ENCODE data around the gene ACOT12. TPM values are rescaled to one million over a fixed set of nuclear protein-coding genes. Genes with fewer than 3 reads are reported as not detected.
"Not testable (repeated sequence)": the region's sequence is repeated elsewhere in the genome, so short reads cannot be mapped to it uniquely, and the experiment has no call there.

Gene ACOT12
- total and polyA plus RNA-seq, 4 donors: 0.80 to 3.8 (median 1.6) TPM

DNA sequence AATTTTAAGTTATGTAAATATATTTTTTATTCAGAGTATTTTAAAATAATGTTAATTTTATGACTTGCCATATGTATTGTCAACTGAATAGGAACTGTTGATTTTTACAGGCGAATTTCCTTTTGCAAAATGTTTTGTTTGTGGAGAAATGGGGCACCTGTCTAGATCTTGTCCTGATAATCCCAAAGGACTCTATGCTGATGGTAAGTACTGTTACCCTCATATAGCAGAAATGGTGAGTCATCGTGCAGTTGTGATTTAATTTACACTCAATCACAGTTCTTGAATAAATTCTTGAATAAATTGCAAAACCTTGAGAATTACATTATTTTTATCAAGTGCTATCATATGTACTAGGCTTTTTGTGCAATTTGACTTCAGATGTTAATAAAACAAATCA is 85.1 kb downstream of the ACOT12 start:
- Histone ChIP-seq H3K27me3 (ENCODE audit: control insufficient read depth, insufficient read depth, low read length) (no peaks in the 10 kb centered on the region), H3K4me3 (ENCODE audit: low read depth, low read length) (no peak overlapping the region), H3K4me1 (ENCODE audit: control insufficient read depth, insufficient read depth, low read length) (no peaks in the 10 kb centered on the region), H3K27ac (ENCODE audit: low read depth, low read length) (no peak overlapping the region), H3K36me3 (ENCODE audit: control insufficient read depth, insufficient read depth, low read length) (peaks cover 8% of the 10 kb centered on the region), H3K9me3 (ENCODE audit: control insufficient read depth, insufficient read depth, low read length) (no peaks in the 10 kb centered on the region)
- DNase-seq (ENCODE audit: low read depth in 4 of 6, low spot score in 6 of 6): no peak
- WGBS (ENCODE audit: insufficient coverage): 83% methylated on average over 1 of the region's 2 CpGs

DNA sequence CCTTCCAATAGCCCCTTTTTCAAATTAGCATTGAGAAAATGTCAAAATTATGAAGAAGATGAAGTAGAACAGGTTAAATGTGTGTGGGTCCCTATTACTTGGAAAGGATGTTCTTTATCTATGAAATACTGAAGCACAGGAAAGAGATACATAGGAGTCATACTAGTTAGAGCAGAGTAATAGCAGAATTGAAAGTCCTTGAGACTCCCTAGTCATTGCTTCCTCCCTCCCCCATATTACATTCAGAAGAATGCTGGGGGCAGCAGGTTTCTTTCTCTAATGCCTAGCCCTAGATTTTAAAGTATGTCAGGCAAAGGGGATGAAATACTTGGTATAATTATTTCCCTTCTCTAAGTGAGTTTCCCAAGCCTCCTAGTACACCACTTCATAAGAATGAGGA is 88.1 kb downstream of the ACOT12 start:
- DNase-seq (ENCODE audit: low read depth in 4 of 6, low spot score in 6 of 6): no peak
- Histone ChIP-seq H3K27me3 (ENCODE audit: control insufficient read depth, insufficient read depth, low read length) (no peaks in the 10 kb centered on the region), H3K36me3 (ENCODE audit: control insufficient read depth, insufficient read depth, low read length) (peaks cover 8% of the 10 kb centered on the region), H3K27ac (ENCODE audit: low read depth, low read length) (no peak overlapping the region), H3K4me1 (ENCODE audit: control insufficient read depth, insufficient read depth, low read length) (peaks cover 6% of the 10 kb centered on the region), H3K4me3 (ENCODE audit: low read depth, low read length) (no peak overlapping the region), H3K9me3 (ENCODE audit: control insufficient read depth, insufficient read depth, low read length) (no peaks in the 10 kb centered on the region)

DNA sequence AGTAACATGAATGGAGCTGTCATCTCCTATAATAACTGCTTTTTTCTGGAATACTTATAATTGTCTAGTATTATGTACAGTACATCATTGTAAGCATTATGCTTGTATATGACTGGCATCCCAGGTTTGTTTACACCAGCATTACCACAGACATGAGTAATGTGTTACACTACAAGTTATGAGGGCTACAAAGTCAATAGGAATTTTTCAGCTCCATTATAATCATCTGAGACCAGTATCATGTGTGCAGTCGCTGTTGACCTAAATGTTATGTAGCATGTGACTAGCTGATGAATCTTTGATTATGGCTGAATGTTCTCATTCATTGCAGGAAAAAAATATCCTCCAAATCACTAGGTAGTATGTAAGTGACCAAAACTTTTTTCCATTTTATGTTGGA is 90.4 kb downstream of the ACOT12 start:
- H3K4me3 ChIP-seq (ENCODE audit: low read depth, low read length): no peak overlapping the region
- no peaks in the 10 kb centered on the region for H3K27me3 ChIP-seq (ENCODE audit: control insufficient read depth, insufficient read depth, low read length)
- peaks cover 12% of the 10 kb centered on the region for H3K4me1 ChIP-seq (ENCODE audit: control insufficient read depth, insufficient read depth, low read length)
- DNase-seq (ENCODE audit: low read depth in 4 of 6, low spot score in 6 of 6): no peak
- no peak overlapping the region for H3K27ac ChIP-seq (ENCODE audit: low read depth, low read length)
- peaks cover 4% of the 10 kb centered on the region for H3K36me3 ChIP-seq (ENCODE audit: control insufficient read depth, insufficient read depth, low read length)
- H3K9me3 ChIP-seq (ENCODE audit: control insufficient read depth, insufficient read depth, low read length): no peaks in the 10 kb centered on the region
- WGBS (ENCODE audit: insufficient coverage): no CpG with 5 or more reads among the region's 1 CpG

DNA sequence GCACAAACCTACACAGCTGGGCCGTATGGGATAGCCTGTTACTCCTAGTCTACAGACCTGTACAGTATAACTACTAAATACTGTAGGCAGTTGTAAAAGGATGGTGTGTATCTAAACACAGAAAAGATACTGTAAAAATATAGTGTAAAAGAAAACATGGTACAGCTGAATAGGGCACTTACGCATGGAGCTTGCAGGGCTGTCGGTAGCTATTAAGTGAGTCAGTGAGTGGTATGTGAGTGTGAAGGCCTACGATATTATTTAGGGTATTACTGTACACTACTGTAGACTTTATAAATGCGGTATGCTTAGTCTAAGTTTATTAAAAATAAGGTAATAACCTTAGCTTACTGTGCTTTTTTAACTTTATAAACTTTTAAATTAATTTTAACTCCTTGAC is 91.3 kb downstream of the ACOT12 start:
- Histone ChIP-seq H3K27me3 (ENCODE audit: control insufficient read depth, insufficient read depth, low read length) (no peaks in the 10 kb centered on the region), H3K27ac (ENCODE audit: low read depth, low read length) (no peak overlapping the region)
- 100% methylated on average over 2 of the region's 5 CpGs for WGBS (ENCODE audit: insufficient coverage)

DNA sequence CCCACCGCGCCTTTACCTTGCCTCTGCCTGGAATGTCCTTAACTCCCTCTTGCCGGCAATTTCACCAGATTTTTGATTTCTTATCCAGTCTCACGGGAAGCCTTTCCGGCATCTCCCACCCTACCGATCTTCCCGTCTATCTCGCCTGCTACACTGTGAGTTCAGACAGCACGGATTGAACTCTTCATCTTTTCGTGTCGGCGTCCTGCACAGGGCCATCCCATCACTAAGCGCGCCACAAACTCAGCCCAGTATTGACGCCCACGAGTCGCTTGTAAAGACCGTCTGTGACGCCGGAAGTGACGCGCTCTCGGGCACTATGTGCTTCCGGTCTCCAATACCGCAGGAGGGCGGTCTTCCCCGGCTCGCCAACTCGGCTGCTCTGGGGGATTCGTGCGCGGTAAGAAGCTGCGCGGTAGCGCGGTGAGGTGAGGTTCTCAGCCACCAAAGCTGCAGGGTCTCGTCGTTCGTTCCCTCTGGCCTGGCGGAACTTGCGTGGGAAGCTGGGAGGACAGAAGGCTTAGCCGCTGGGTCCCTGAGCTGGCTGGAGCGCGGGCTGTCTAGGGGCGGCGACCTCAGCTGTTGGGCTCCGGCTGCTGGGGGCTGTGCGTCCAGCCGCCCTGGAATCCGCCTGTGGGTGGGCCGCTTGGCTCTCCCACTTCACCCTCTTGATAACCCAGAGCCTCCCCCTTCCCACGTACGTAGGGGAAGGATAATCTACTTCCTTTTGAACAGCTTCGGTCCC is 92.5 kb downstream of the ACOT12 start, which contains the start of gene ZCCHC9:
Gene ZCCHC9, plus strand, starts transcription at position 317 of the 745 bp plus-strand sequence. CDS start 3,171 bp downstream, outside the sequence.
- Histone ChIP-seq H3K27me3 (ENCODE audit: control insufficient read depth, insufficient read depth, low read length) (no peaks in the 10 kb centered on the region), H3K27ac (ENCODE audit: low read depth, low read length) (peak within 1 kb of the TSS; percentile 95), H3K4me3 (ENCODE audit: low read depth, low read length) (peak within 1 kb of the TSS; percentile 69), H3K4me1 (ENCODE audit: control insufficient read depth, insufficient read depth, low read length) (peaks cover 12% of the 10 kb centered on the region), H3K36me3 (ENCODE audit: control insufficient read depth, insufficient read depth, low read length) (peaks cover 4% of the 10 kb centered on the region), H3K9me3 (ENCODE audit: control insufficient read depth, insufficient read depth, low read length) (no peaks in the 10 kb centered on the region)
- peak; percentile 86 to 99 (median 94) for DNase-seq (ENCODE audit: low read depth in 4 of 6, low spot score in 6 of 6)
- 0% methylated on average over 48 of the region's 54 CpGs for WGBS (ENCODE audit: insufficient coverage)

More for the DNA sequence above, 91.3 kb downstream of the ACOT12 start:
- no peak for DNase-seq (ENCODE audit: low read depth in 4 of 6, low spot score in 6 of 6)
- no peak overlapping the region for H3K4me3 ChIP-seq (ENCODE audit: low read depth, low read length)
- peaks cover 4% of the 10 kb centered on the region for H3K36me3 ChIP-seq (ENCODE audit: control insufficient read depth, insufficient read depth, low read length)
- H3K9me3 ChIP-seq (ENCODE audit: control insufficient read depth, insufficient read depth, low read length): no peaks in the 10 kb centered on the region
- H3K4me1 ChIP-seq (ENCODE audit: control insufficient read depth, insufficient read depth, low read length): peaks cover 12% of the 10 kb centered on the region

DNA sequence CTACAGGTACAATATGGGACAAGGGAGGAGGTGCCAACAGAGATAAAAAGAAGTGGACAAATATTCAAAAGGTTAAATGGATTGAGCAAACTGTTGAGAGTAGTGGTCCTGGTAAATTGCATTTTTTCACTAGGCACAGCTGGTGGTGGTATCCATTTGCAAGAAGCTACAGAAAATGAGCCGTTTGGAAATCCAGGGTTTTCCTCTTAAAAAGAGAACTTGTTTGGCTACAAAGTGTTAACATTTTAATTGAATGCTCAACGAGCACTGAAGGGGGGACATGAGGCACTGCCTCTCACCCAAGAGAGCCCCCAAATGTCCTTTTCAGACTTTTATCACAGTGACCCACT is 93.0 kb downstream of the ACOT12 start:
- 0% methylated on average over 1 of the region's 2 CpGs for WGBS (ENCODE audit: insufficient coverage)
- Histone ChIP-seq H3K27ac (ENCODE audit: low read depth, low read length) (peak overlapping the region; percentile 95), H3K9me3 (ENCODE audit: control insufficient read depth, insufficient read depth, low read length) (no peaks in the 10 kb centered on the region), H3K4me3 (ENCODE audit: low read depth, low read length) (peak overlapping the region; percentile 69), H3K36me3 (ENCODE audit: control insufficient read depth, insufficient read depth, low read length) (peaks cover 4% of the 10 kb centered on the region), H3K27me3 (ENCODE audit: control insufficient read depth, insufficient read depth, low read length) (no peaks in the 10 kb centered on the region), H3K4me1 (ENCODE audit: control insufficient read depth, insufficient read depth, low read length) (peaks cover 12% of the 10 kb centered on the region)
- no peak for DNase-seq (ENCODE audit: low read depth in 4 of 6, low spot score in 6 of 6)

DNA sequence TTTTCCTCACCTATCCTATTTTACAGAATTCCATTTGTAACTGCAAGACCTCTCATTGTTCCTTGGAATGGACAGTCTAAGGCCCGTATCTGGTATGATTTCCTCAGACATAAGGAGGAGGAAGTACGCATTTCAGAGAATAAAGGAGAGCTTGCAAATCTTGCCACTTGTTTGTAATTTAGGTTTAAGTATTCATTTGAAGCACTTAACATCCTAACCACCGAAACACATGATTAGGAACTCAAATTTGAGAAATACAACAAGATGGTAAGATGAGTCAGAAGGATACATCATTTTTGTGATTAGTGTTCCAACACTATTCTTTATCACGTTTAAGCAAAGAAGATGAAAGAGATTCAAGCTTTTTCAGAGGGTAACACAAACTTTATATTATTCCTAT is 96.4 kb downstream of the ACOT12 start:
- Histone ChIP-seq H3K9me3 (ENCODE audit: control insufficient read depth, insufficient read depth, low read length) (peaks cover 2% of the 10 kb centered on the region), H3K4me3 (ENCODE audit: low read depth, low read length) (no peak overlapping the region), H3K4me1 (ENCODE audit: control insufficient read depth, insufficient read depth, low read length) (peaks cover 12% of the 10 kb centered on the region), H3K27me3 (ENCODE audit: control insufficient read depth, insufficient read depth, low read length) (no peaks in the 10 kb centered on the region), H3K27ac (ENCODE audit: low read depth, low read length) (no peak overlapping the region), H3K36me3 (ENCODE audit: control insufficient read depth, insufficient read depth, low read length) (no peaks in the 10 kb centered on the region)
- 100% methylated on average over 1 of the region's 4 CpGs for WGBS (ENCODE audit: insufficient coverage)
- DNase-seq (ENCODE audit: low read depth in 4 of 6, low spot score in 6 of 6): no peak

DNA sequence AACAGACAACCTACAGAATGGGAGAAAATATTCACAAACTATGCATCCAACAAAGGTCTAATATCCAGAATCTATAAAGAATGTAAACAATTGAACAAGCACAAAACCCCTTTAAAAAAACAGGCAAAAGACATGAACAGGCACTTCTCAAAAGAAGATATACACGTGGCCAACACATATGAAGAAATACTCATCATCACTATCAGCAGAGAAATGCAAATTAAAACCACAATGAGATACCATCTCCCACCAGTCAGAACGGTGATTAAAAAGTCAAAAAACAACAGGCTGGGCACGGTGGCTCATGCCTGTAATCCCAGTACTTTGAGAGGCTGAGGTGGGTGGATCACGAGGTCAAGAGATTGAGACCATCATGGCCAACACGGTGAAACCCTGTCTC is 99.9 kb downstream of the ACOT12 start:
- DNase-seq (ENCODE audit: low read depth in 4 of 6, low spot score in 6 of 6); H3K36me3 ChIP-seq (ENCODE audit: control insufficient read depth, insufficient read depth, low read length); H3K4me3 ChIP-seq (ENCODE audit: low read depth, low read length); H3K27me3 ChIP-seq (ENCODE audit: control insufficient read depth, insufficient read depth, low read length); H3K4me1 ChIP-seq (ENCODE audit: control insufficient read depth, insufficient read depth, low read length); H3K27ac ChIP-seq (ENCODE audit: low read depth, low read length): not testable (repeated sequence)
- WGBS (ENCODE audit: insufficient coverage): no CpG with 5 or more reads among the region's 5 CpGs
- peaks cover 12% of the 10 kb centered on the region for H3K9me3 ChIP-seq (ENCODE audit: control insufficient read depth, insufficient read depth, low read length)

DNA sequence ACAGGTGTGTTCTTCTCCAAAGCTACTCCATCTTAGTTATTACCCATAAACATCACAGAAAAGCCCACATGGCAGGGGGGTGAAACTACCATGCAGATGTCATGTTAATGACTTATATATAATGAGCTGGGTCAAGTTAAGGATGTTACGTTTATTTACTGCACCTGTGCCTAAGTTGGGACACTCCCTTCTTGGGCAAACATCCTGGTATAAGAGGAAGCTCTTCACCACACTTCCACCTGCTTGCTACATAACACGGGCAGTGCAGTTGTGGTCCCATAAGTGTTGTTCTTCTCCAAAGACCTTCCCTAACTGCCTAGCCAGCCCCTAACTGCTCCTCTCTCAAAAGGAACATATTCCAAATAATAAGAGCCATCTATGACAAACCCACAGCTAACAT is 101.8 kb downstream of the ACOT12 start:
- DNase-seq (ENCODE audit: low read depth in 4 of 6, low spot score in 6 of 6): no peak
- no peaks in the 10 kb centered on the region for H3K36me3 ChIP-seq (ENCODE audit: control insufficient read depth, insufficient read depth, low read length)
- H3K9me3 ChIP-seq (ENCODE audit: control insufficient read depth, insufficient read depth, low read length): peaks cover 12% of the 10 kb centered on the region
- WGBS (ENCODE audit: insufficient coverage): 100% methylated on average over 1 of the region's 2 CpGs
- no peaks in the 10 kb centered on the region for H3K4me1 ChIP-seq (ENCODE audit: control insufficient read depth, insufficient read depth, low read length)
- no peak overlapping the region for H3K27ac ChIP-seq (ENCODE audit: low read depth, low read length)
- H3K4me3 ChIP-seq (ENCODE audit: low read depth, low read length): no peak overlapping the region
- H3K27me3 ChIP-seq (ENCODE audit: control insufficient read depth, insufficient read depth, low read length): no peaks in the 10 kb centered on the region

DNA sequence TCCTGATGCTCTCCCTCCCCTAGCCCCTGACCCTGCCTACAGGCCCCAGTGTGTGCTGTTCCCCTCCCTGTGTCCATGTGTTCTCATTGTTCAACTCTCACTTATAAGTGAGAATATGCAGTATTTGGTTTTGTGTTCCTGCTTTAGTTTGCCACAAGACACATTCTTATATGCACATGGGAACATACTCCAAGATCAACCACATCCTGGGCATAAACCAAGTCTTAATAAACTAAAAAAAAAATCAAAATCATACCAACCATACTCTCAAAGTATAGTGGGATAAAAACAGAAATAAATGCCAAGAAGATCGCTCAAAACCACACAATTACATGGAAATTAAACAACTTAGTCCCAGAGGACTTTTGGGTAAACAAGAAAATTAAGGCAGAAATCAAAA is 103.8 kb downstream of the ACOT12 start:
- Histone ChIP-seq H3K4me3 (ENCODE audit: low read depth, low read length) (no peak overlapping the region), H3K27ac (ENCODE audit: low read depth, low read length) (no peak overlapping the region), H3K36me3 (ENCODE audit: control insufficient read depth, insufficient read depth, low read length) (no peaks in the 10 kb centered on the region), H3K27me3 (ENCODE audit: control insufficient read depth, insufficient read depth, low read length) (no peaks in the 10 kb centered on the region), H3K4me1 (ENCODE audit: control insufficient read depth, insufficient read depth, low read length) (no peaks in the 10 kb centered on the region), H3K9me3 (ENCODE audit: control insufficient read depth, insufficient read depth, low read length) (peaks cover 12% of the 10 kb centered on the region)
- DNase-seq (ENCODE audit: low read depth in 4 of 6, low spot score in 6 of 6): no peak
- no CpG with 5 or more reads among the region's 1 CpG for WGBS (ENCODE audit: insufficient coverage)

All from spinal cord (tissue), 10 donors.